Activated T-helper 1 cell treated with Interleukin-2 at 50 U/mL for 16 hours (primary cell): Measurements from ENCODE around the gene ACTL6B.
A peak's percentile ranks its signal among the peaks of the same experiment; 100 is the strongest.

Experiments
- DNase-seq: peaks from one replicate; pipeline ENCODE4 v3.0.0-alpha.2; 2020; ENCODE audit warnings: low read depth

ACTL6B gene

GRCh38 chr7:100683659-100684533, 27.6 kb upstream of the ACTL6B start:
- no peak for DNase-seq

DNA sequence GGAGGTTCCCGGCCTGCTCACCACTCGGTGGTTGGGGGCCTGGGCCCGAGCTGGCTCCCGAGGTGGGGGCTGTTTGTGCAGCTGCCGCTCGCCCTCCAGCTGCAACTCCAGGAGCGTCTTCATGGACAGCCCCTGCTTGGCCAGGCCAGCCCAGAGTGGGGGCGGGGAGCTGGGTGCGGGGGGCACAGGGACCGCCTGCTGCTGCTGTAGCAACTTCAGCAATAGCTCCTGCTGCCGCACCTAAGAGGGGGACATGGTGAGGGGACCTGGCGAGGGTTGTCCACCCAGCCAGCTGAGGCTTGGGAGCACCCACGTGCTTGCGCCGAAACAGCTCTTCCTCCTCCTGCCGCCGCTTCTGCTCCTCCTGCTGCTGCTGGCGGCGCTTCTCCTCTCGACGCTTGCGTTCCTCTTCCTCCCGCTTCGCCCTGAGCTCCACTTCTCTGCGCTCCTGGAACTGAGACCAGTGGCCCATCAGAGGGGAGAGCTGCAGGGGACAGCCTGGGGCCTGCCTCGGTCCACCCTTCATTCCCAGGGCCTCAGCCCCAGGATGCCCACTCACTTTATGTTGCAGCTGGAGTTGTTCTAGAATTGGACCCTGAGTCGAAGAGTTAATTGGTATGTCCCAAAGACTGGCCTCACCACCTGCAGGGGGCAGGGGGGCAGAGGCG, 26.9 kb upstream of the ACTL6B start:
- DNase-seq: no peak

GRCh38 chr7:100682228-100682741, 26.0 kb upstream of the ACTL6B start:
- no peak for DNase-seq

GRCh38 chr7:100681491-100682227, 25.4 kb upstream of the ACTL6B start:
- DNase-seq: no peak

GRCh38 chr7:100680576-100681271, 24.5 kb upstream of the ACTL6B start:
- DNase-seq: no peak

DNA sequence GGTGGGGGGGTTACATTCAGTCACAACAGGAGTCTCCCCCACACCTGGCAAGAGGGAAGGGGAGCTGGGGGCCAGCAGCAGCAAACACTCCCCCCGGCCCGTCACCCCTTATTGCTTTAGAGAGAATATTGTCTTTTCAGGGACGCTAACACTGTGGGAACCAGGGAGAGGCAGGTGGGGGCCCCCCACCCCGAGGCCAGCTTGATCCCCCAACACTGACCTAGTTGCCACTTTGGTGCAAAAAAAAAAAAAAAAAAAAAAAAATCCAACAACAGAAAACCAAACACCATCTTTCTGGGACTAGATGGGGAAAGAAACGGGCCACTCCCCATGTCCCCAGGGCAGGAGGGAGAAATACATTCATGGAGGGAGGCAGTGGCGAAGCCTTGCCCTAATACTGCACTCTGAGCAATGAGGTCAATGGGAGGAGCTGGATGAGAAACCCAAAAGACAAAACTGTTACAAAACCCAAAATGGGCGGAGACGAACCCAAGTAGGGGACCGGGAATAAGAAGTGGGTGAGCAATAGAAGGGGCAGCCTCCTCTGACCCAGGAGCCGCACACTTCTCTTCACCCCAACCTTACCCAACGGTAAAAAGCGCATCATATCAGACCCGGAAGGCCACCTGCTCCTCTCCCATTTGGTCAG, 23.8 kb upstream of the ACTL6B start:
- no peak for DNase-seq

- DNase-seq: no peak
Measured at GRCh38 chr7:100679129-100679926, 23.1 kb upstream of the ACTL6B start.

DNA sequence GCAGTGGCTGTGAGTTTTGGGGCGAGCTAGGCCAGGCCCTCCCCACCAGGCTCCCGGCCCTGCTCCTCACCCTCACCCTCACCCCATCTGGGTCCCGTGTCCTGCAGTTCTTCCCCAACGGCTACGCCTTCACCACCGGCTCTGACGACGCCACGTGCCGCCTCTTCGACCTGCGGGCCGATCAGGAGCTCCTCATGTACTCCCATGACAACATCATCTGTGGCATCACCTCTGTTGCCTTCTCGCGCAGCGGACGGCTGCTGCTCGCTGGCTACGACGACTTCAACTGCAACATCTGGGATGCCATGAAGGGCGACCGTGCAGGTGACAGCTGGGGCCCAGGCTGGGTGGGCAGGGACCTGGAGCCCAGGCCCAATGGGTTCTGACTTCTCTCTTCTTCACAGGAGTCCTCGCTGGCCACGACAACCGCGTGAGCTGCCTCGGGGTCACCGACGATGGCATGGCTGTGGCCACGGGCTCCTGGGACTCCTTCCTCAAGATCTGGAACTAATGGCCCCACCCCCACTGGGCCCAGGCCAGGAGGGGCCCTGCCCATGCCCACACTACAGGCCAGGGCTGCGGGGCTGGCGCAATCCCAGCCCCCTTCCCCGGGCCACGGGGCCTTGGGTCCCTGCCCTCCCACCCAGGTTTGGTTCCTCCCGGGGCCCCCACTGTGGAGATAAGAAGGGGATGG, 22.2 kb upstream of the ACTL6B start:
- no peak for DNase-seq

GRCh38 chr7:100677308-100678267, 21.3 kb upstream of the ACTL6B start:
- no peak for DNase-seq

- no peak for DNase-seq
Measured at GRCh38 chr7:100676501-100677306, 20.5 kb upstream of the ACTL6B start.

DNA sequence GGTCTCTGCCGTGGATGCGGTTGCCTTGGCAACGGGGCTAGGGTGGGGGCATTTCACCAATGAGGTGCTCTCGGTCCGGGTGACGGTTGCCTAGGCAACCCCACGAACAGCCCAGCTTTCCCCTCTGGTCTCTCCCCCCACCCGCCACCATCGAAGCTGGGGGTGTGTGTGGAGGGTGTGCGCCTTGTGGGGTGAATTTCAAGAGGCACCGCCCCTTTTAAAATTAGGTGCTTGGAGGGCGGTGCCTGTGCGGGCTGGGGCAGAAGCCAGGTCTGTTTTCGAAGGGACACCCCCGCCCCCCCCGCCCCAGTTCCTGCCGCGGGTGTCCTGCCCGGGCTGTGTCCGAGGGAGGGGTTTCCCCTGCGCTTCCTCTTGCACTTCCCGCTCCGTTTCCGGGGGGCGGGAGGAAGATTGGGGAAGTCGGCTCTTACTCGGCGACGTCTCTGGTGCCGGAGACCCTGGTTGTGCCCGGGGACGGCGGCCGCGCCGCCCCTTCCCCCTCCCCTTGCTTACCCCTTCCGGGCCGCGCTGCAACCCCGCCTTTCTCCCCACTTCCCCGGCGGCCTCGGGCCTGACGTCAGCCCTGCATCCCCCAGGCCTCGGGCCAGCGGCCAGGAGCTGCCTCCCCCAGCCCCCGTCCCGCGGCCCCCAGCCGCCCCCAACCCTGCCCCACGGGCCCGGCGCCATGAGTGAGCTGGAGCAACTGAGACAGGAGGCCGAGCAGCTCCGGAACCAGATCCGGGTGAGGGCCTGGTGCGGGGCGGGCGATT, 19.5 kb upstream of the ACTL6B start:
- peak; percentile 80 for DNase-seq

GRCh38 chr7:100675105-100675451, 18.8 kb upstream of the ACTL6B start:
- DNase-seq: no peak

GRCh38 chr7:100674411-100675104, 18.3 kb upstream of the ACTL6B start:
- no peak for DNase-seq

GRCh38 chr7:100673942-100674410, 17.7 kb upstream of the ACTL6B start:
- no peak for DNase-seq

- peak; percentile 94 for DNase-seq
Measured at GRCh38 chr7:100673302-100673941, 17.2 kb upstream of the ACTL6B start, which contains the start of gene GNB2. Gene GNB2, plus strand, starts transcription at chr7:100673740. Its CDS starts 2,526 bp downstream, at chr7:100676266.
